ENCODE results near the gene FAAH.

Gene FAAH

GRCh38 chr1:46449223-46450159 lies 55.4 kb downstream of the FAAH start:
- no peak for DNase-seq

GRCh38 chr1:46450160-46450517 lies 56.0 kb downstream of the FAAH start:
- no peak for DNase-seq

- no peak for DNase-seq
These were observed 58.1 kb downstream of the FAAH start for GRCh38 chr1:46451948-46452930.

- no peak for DNase-seq
These were observed 58.8 kb downstream of the FAAH start for GRCh38 chr1:46452931-46453325.

GRCh38 chr1:46453449-46453848 lies 59.3 kb downstream of the FAAH start:
- no peak for DNase-seq

GRCh38 chr1:46455951-46456350 lies 61.8 kb downstream of the FAAH start:
- no peak for DNase-seq

- DNase-seq, result no peak
These were observed 62.4 kb downstream of the FAAH start for GRCh38 chr1:46456411-46456963.

- DNase-seq, result no peak
These were observed 63.1 kb downstream of the FAAH start for GRCh38 chr1:46457178-46457577.

GRCh38 chr1:46458190-46458589 lies 64.1 kb downstream of the FAAH start:
- no peak for DNase-seq

GRCh38 chr1:46458846-46459245 lies 64.7 kb downstream of the FAAH start:
- no peak for DNase-seq

GRCh38 chr1:46459315-46459714 lies 65.2 kb downstream of the FAAH start:
- no peak for DNase-seq

GRCh38 chr1:46461017-46461808 lies 67.1 kb downstream of the FAAH start:
- DNase-seq, result no peak

- DNase-seq, result no peak
These were observed 67.8 kb downstream of the FAAH start for GRCh38 chr1:46461809-46462448.
